Renal cortical epithelial cell (primary cell): ENCODE results near the gene CELF1. TPM values are rescaled to one million over a fixed set of nuclear protein-coding genes. Genes with fewer than 3 reads are reported as not detected.
"Not testable (repeated sequence)": the region's sequence is repeated elsewhere in the genome, so short reads cannot be mapped to it uniquely, and the experiment has no call there.

ENCODE experiments used
- DNase-seq: peaks from one replicate; pipeline ENCODE4 v3.0.0-alpha.2; 2011; ENCODE audit warnings: low read depth
- total RNA-seq: library from RNA; depleted of rRNA; stranded (reverse); fragments of >200 nt; gene quantifications from 2 replicates; pipeline ENCODE4 v1.2.3, GENCODE V29; 2014

Gene CELF1
- total RNA-seq, 1 donor from 2014 or later = 137 TPM

DNA sequence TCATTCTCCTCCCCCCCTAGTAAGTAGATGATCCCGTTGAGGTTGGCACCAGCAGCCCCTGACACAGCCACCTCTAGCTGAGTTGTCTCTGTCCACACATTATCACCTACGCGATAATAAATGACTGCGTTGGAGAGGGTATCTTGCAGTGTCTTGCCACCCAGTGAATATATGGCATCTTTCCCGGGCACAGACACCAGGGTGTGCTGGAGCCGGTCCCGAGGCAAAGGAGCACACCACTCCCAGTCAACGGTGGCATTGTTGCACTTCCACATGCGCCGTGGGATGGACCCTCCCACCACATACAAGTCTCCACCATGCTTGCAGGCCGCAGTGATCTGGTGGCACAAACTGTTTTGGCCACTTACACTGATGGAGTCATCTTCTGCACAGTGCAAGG is 20.4 kb upstream of the CELF1 start:
- no peak for DNase-seq

DNA sequence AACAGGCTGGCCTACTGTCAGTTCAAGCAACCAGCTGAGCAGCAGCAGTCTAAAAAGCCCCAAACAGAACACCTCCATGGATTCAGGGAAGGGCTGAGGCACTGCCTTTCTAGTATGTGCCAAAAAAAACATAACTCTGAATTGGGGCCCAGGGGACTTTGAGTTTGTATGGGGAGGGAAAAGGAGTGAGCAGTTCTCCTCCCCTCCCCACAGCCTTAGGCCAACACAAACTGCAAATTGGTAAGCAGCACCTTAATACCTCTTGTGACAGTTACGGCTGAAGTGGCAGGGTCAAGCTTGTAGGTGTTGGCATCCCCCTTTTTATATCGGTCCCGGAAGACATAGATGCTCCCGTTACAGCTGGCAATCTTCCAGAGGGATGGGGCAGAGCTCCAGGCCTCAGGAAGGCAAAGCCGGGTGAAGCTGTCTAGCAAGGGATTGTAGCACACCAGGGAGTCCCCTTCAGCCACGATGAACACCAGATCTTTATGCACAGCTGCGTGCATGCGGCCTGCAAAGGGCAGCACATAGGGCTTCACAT is 19.9 kb upstream of the CELF1 start:
- no peak for DNase-seq

DNA sequence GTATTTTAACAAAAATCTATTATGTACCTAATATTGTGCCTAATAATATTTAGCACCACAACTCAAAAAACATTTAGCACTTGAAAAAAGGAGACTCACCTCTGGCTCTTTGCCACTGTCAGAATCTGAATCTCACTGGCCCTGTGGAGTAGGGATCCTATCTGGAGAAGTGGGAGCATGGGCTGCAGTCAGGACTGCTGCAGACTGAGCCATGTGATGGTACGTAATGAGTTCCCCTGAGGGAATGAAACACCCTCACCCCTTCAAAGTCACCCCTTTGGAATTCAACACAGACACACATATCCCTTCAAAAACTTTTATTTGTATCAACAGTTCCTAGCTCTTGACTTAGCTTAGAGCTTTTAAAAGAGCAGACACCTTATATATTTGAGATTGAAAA is 19.0 kb upstream of the CELF1 start:
- no peak for DNase-seq

DNA sequence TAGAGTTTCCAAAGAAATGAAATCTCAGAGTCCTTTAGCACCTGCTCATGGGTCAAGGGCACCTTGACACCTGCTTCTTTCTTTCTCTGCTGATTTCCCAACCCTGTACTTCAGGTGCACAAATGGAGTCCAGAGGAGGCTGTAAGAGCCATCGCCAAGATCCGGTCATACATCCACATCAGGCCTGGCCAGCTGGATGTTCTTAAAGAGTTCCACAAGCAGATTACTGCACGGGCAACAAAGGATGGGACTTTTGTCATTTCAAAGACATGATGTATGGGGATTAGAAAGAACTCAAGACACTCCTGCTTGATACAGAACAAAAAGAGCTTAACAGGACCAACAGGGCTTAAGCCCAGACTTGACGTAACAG is 18.4 kb upstream of the CELF1 start:
- DNase-seq = no peak

DNA sequence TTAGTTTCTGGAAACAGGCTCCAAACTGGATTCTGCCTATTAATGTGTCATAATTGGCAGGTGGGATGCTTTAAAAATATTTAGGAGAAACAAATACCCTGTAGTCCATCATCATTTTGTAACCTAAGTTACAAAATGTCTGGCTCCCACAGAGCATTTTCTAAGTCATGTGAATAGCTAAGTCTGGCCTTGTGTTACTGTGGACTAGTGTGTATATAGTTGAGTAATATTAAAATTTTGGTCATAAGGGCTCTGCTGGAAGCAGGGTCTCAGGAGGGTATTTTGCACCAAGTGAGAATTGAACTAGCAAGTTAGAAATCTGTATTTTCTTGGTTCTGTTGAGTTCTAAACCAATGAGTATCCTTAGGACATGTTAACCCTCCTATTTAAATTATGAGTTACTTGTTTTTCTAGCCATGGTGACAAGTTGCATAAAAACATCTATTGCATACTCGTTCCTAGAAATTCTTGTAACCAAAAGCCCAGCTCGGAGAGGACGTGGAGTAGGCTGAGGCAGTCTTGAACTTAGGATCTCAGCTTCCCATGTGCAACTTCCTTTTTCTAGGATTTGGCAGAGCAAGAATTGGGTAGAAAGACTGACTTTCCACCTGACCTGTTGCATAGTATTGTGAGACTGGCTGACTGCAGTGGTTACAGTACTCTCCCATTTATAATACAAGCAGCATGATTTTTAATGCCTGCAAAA is 17.9 kb upstream of the CELF1 start:
- no peak for DNase-seq

DNA sequence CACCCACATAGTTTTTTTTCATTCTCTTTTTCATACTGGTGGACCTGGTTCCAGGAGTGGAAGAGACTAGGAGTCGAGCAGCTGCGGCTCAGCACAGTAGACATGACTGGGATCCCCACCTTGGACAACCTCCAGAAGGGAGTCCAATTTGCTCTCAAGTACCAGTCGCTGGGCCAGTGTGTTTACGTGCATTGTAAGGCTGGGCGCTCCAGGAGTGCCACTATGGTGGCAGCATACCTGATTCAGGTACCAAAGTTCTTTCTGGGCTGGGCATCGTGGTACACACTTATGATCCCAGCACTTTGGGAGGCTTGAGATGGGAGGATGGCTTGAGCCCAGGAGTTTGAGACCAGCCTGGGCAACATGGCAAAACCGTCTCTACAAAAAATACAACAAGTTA is 16.7 kb upstream of the CELF1 start:
- DNase-seq = no peak

DNA sequence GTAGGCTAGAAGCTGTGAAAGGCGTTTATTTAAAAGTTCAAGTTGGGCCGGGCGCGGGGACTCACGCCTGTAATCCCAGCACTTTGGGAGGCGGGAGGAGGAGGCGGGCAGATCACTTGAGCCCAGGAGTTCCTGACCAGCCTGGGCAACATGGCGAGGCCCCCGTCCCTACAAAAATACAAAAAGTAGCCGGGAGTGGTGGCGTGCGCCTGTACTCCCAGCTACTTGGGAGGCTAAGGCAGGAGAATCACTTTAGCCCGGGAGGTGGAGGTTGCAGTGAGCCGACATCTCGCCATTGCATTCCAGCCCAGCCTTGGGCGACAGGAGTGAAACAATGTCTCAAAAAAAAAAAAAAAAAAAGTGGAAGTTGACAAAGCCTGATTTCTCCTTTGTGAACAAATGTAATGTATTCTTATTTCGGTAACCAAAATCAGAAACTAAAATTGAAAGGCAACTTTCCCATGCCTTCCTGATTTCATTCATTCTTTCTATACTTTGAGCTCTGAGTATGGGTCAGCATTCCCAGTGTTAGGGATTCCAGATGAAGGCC is 13.3 kb upstream of the CELF1 start:
- no peak for DNase-seq

DNA sequence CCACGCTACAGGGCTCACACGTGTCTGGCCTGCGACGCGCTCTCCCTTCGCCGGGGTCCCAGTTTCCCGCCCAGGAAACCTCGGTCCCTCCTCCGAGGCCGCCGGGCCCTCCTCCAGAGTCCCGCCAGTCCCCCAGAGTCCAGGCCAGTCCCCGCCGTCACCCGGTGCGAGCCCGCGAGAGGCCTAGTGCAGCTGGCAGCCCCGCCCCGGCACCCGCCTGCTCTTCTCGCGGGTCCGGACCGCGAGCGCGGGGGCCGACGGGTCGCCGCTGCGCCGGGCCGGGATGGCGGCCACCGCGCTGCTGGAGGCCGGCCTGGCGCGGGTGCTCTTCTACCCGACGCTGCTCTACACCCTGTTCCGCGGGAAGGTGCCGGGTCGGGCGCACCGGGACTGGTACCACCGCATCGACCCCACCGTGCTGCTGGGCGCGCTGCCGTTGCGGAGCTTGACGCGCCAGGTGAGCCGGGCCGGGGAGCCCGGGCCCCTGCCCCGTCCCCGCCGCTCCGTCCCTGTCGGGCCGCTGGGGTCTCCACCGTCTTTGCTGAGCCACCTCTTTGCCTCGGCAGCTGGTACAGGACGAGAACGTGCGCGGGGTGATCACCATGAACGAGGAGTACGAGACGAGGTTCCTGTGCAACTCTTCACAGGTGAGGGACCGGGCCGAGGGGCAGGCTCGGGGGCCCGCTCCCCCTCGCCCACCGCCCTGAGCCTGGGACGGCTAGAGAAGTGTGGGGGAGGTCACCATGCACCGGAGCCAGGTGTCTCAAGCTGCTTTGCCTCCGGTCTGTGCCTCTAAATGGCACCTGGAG is 12.6 kb upstream of the CELF1 start, which contains the start of gene PTPMT1:
TSS of gene PTPMT1 (plus strand) at position 260 of the 809 bp plus-strand sequence. CDS start at position 284, 24 bp downstream.
- no peak for DNase-seq

DNA sequence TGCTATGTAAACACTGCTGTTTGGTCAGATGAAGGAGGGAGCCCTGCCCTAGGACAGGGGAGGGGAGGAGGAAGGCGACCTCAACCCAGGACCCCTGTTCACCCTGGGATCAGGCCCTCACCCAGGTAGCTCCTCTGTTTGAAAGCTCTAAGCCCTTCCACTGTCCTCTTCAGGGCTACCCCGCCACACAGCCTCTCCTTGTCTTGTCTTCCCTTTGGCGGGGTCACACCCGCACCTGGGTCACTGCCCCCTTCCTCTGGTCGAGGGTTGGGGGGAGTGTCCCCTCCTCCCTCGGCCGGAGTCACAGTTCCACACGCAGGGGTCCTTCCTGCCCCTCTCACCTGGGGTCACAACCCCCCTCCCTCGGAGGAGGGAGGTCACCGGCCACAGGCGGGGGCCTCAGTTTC is 12.0 kb upstream of the CELF1 start:
- DNase-seq = no peak

DNA sequence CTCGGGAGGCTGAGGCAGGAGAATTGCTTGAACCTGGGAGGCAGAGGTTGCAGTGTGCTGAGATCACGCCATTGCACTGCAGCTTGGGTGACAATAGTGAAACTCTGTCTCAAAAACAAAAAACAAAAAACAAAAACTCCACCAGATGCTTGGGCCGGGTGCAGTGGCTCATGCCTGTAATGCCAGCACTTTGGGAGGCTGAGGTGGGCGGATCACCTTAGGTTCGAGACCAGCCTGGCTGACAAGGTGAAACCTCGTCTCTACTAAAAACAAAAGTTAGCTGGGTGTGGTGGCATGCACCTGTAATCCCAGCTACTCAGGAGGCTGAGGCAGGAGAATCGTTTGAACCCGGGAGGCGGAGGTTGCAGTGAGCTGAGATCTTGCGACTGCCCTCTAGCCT is 11.4 kb upstream of the CELF1 start:
- not testable (repeated sequence) for DNase-seq

DNA sequence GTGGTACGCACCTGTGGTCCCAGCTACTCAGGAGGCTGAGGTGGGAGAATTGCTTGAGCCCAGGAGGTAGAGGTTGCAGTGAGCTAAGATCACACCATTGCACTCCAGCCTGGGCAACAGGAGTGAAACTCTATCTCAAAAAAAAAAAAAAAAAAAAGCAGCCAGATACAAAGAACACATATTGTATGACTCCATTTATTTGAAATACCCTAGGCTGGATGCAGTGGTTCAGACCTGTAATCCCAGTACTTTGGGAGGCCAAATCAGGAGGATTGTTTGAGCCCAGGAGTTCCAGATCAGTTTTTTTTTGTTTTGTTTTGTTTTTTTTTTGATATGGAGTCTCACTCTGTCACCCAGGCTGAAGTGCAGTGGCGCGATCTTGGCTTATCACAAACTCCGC is 9.5 kb upstream of the CELF1 start:
- not testable (repeated sequence) for DNase-seq

DNA sequence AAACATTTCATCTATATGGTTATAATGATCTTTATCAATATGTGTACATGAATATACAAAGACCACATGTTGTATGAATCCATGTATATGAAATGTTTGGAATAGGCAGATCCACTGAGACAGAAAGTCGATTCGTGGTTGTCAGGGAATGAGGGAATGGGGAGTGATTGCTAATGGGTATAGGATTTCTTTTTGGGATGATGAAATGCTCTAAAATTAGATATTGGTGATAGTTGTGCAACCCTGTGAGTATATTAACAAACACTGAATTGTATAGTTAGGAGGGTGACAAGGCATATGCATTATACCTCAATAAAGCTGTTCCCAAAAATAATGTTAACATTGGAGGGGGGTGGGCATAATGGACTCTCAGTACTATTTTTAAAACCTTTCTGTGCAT is 7.5 kb upstream of the CELF1 start:
- no peak for DNase-seq

DNA sequence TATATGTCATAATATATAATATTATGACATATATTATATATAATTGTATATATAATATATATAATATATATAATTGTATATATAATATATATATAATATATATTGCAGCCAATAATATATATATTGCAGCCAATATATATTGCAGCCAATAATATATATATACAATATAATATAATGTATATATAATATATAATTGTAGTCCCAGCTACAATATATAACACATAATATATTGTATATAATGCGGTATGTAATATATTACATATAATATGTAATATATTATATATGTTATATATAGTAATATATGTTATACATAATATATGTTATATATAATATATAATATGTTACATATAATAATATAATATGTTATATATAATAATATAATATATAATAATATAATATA is 5.8 kb upstream of the CELF1 start:
- DNase-seq = no peak

DNA sequence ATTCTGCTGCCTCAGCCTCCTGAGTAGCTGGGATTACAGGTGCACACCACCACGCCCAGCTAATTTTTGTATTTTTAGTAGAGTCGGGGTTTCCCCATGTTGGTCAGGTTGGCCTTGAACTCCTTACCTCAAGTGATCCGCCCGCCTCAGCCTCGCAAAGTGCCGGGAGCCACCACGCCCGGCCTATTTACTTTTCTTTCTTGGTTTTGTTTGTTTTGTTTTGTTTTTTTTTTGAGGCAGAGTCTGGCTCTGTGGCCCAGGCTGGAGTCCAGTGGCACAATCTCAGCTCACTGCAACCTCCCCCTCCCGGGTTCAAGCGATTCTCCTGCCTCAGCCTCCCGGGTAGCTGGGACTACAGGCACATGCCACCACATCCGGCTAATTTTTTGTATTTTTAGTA is 4.1 kb upstream of the CELF1 start:
- not testable (repeated sequence) for DNase-seq

DNA sequence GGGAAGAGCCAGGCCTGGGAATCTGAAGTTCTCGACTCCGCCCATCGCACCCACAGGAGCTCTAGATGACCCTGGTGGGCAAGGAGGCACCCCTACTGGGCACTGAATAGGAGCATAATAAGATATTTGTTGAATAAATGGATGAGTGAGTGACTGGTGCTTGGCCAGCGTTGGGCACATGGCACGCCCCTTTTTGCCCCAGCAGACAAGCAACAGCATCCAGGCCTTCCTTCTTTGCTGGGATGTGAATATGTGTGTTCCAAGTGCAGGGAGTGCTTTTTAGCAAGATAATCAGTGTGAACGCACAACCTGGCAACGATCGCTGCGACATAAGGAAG is 443 bp upstream of the CELF1 start:
- DNase-seq = no peak

DNA sequence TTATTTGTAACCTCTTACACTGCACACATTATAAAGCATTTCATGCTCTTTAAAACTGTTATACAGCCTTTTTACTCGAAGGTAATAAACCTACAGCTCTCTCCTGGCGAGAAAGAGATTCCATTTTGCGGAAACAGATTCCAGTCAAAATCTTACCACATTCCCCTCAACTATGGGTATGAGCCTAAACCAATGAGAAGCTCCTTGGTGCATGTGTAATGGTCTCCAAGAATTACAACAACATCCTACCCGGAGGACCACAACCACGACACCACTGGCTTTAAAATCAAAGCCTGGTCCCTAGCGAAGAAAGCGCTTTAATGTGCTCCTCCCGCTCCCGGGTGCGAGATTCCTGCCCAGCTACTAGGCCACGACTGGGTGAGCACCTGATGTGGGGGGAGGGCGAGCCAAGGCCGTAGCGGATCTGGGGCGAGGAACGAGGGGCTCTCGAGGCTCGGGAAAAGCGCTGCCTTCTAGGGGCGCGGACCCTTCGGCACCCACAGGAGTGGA is 821 bp downstream of the CELF1 start:
- DNase-seq = peak; percentile 53

DNA sequence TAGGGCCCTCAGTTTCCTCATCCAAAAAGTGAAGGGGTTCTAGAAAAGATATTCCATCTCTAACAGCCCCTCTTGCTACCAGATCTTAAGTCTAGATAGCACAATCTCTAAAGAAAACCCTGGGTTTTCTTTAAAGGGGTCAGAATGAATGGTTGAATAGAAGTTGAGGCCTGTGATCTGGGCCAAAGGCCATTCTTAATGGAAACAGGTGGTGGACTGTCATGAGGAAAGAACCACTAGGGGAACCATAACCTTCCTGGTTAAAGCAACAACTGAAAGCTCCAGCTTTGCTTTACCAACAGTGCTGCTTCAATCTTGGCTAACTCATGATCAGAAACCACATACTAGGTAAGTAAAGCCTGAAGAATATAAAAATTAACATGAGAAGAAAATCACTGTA is 1.8 kb downstream of the CELF1 start:
- DNase-seq = peak; percentile 58

DNA sequence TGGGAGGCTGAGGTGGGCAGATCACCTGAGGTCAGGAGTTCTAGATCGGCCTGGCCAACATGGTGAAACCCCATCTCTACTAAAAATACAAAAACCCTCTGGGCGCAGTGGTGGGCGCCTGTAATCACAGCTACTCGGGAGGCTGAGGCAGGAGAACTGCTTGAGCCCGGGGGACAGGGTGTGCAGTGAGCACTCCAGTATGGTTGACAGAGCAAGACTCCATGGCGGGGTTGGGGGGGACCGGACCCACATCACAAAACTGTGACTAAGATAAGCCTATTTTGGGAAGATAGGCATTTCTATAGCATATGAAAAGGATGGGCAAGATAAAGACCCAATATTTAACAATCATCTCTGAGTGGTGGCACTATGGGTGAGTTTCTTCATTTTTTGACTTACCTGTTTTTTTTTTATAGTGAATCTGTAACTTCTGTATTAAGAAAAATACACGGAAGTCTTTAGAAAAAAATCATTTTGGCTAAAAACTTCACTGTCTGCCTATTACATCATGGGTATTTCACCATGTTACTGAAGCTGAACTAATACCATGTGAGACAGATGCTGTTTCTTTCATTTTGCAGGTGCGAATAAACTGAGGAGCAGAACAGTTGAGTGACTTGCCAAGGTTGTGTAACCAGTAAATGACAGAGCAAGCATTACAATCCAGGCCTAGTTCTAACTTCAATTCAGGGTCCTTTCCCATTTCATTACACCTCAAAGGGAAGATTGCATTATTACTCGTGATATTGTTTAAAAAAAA is 2.5 kb downstream of the CELF1 start:
- DNase-seq = peak; percentile 63

DNA sequence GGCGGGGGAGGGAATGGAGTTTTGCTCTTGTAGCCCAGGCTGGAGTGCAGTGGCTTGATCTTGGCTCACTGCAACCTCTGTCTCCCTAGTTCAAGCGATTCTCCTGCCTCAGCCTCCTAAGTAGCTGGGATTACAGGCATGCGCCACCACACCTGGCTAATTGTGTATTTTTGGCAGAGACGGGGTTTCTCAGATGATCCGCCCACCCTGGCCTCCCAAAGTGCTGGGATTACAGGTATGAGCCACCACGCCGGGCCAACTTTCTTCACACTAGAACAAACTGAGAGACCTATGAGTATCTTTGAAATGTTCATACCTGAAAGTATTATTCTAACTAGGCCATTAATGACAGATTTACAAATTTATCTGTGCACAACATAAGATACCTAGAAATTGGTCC is 6.7 kb downstream of the CELF1 start:
- not testable (repeated sequence) for DNase-seq

DNA sequence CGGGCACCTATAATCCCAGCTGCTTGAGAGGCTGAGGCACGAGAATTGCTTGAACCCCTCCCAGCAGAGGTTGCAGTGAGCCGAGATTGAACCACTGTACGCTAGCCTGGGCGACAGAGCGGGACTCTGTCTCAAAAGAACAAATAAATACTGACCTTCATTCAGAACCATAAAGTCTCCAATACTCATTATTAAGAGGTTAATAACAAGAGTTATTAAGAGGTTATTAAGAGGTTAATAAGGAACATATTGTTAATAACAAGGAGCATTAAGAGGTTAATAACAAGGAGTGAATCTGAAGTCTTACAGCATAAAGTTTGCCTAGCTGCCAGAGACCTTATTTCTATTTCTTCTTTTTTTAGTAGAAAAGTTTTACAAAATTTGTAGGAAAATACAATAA is 7.6 kb downstream of the CELF1 start:
- DNase-seq = no peak

DNA sequence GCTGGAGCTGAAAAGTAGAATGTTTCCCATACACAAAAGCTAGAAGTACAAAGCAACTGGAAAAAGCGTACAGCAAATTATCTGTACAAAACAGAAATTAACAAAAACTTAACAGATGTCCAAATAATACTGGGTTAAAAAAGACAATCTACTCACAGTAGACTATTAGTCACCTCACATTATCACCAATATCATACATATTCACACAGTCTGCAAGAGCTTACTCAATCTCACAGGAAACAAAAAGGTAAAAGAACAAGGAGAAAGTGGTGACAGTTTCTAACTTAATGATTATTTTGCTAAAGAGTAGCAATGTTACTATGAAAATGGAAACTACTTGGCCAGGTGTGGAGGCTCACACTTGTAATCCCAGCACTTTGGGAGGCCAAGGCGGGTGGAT is 11.9 kb downstream of the CELF1 start:
- DNase-seq = no peak

DNA sequence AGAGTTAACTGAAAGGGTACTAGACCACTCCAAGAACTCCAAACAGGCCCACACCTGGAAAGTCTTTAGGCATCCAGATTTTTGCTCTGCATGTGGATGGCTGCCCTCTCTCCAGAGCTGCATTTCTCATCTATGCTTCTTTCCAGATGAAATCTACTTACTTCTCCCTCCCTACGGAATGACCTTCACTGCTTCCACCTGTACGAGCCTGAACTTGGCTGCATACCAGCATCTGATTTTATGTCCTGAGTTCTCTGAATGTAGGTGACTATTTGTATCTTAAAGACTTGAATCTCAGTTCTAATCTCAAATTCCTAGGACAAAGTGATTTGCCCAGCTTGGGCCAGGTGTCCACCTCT is 13.3 kb downstream of the CELF1 start:
- no peak for DNase-seq
